GM21515 (cell line): ENCODE measurements around the gene NNAT.

ENCODE experiments used
- ATAC-seq: cut with Tn5 transposase; IDR thresholded peaks from one replicate; pipeline ENCODE4 v1.9.1; 2021; ENCODE audit not compliant: unreplicated experiment

Gene NNAT

DNA sequence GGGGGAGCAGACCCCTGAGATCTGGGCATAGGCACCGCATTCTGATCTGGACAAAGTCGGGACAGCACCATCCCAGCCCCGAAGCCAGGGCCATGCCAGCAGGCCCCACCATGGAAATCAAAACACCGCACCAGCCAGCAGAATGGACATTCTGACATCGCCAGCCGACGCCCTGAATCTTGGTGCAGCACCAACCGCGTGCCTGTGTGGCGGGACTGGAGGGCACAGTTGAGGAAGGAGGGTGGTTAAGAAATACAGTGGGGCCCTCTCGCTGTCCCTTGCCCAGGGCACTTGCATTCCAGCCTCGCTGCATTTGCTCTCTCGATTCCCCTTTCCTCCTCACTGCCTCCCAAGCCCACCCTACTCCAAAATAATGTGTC, 2.0 kb downstream of the NNAT start:
- ATAC-seq, result no peak

DNA sequence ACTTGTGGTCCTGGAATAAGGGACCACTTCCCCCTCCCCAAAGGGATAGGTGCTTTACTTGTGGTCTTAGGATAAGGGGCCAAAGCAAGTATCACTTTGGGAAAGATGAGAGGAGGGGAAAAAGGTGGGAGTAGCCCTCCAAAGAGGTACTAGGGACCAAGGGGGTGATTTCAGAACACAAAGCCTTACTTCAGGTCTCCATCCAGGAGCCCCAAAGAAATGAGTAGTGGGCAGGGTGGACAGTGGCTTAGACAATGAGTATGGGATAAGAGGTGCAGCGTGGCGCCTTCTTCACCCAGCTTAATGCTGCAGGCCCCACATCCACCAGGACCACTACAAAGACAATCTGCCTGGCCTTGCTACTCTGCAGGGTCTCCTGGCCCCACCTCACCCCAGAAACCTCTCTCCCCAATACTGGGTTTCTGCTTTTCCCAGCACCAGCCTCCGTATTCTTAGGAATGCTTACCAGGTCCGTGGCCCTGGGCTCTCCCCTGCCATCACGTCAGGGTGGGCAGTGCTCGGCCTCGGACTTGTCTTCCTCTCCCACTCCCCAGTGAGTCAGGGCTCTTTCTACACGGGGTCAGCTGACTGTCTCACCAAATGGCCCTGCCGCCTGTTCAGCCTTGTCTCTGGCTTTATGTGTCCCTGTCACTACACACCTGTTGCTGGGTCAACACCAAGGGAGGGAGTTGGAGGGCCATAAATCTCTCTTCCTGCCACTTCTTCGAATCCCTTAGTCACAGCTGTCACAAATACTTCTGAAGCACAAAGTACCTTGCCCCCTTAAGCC, 3.1 kb downstream of the NNAT start:
- no peak for ATAC-seq

DNA sequence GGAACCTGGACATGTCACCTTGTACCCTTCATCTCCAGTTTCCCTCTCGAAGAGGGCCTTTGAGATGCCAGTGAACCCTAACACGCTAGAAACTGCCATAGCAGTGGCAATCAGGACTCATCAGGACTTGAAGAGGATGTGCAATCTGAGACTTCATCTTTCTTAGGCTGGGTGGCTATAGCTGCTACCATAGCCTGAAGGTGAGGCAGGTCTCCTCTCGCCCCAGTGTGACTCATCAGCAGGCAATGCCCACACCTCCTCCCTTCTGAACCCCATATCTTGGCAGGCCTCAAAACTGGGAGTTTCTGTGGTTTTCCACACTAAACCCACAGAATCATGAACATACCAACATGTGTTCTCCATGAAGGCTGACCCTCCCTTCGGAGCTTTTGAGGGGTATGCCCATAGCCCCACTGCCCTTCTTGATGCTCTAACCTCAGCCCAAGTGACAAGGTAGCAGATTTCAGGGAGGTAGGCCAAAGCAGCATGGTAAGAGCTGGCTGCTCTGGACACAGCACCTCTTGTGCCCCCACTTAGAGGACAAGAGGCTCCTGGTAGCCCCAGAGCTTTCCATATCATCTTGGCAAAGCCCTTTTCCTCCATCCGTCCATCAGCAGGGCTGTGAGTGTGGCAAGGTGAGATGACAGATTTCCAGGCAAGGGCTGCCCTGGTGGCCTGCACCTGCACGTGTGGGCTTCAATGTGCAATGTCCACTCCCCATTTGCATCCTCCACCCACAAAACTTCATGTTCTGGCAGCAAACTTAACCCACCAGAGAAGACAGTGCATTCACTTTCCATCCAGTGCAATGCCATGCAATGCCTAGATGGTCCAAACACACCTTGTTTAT, 4.0 kb downstream of the NNAT start:
- ATAC-seq, result no peak

DNA sequence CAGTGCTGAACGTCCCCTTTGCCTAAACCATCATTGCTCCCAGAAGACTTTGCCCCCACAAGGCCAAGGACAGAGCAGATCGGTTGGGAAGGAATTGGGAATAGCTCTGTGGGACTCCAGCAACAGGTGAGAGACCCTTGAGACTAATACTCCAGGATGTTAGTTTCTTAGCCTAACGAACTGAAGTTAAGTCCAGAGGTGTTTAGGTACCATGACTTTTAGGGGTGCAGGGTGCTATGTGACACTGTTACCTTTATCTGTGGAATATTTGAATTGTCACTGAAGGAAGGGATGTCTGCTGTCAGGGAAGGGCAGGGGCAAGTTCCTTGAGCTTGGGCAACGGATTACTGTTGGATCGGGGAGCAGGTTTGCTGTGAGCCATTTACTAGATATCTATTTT, 4.8 kb downstream of the NNAT start:
- no peak for ATAC-seq

DNA sequence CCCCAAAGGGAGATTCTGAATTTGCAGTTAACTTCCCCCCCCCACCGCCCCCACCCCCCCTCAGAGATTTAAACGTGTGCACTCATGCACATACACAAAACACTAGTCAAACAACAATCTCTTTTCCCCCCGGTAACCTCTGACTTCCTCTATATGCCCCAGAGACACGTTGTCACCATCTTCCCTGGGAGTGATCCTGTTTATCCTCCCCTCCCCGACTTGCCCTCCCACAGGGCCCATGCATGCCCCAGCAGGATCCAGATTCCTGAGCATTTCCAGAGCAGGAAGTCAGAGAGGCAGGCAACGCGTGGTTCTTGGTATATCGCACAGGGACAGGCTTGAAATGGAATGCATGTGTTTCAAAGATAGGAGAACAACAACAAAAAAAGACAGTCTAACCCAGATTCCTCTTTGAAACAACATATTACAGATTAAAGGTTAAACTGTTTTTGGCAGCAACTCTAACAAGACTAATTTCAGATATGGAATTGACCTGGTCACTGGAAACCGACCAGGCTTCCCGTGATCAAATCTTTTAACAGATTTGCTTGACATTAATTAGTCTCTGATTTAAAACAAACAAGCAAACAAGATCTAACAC, 5.3 kb downstream of the NNAT start:
- no peak for ATAC-seq

DNA sequence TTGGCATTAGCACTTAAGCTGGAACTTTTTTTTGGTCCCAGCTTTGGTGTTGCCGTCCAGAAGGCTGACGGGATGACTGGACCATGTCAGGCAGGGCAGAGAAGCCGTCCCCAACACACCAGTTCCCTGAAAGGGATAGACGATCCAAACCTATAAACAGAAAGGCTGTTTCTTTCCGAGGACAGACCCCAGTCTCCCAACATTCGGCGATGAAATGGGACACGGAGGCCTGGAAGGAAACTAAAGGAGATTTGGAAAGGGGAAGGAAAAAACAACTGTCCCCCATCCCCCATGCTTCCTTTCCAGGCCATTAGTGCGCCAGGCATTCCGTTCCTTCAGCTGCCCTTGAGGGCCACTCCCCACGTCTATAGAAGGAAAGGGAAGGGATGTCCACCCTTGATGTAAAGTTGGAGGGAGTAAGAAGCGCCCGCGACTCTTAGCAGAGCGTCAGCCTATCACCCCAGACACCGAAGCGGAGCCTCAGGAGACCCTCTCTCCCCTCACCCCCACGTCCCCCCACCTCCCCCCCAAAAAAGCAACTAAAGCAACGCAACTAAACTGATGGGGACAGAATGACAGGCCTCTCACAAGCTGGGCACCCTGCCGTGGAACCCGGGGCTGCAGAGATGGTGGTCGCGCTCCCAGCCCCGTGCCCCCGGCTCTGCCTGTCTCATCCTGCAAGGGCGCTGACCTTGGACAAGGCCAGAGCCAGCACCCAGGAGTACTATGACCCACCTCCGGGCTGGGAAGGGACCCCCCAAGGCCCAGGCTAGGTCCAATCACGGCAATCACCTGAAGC, 6.0 kb downstream of the NNAT start:
- no peak for ATAC-seq

DNA sequence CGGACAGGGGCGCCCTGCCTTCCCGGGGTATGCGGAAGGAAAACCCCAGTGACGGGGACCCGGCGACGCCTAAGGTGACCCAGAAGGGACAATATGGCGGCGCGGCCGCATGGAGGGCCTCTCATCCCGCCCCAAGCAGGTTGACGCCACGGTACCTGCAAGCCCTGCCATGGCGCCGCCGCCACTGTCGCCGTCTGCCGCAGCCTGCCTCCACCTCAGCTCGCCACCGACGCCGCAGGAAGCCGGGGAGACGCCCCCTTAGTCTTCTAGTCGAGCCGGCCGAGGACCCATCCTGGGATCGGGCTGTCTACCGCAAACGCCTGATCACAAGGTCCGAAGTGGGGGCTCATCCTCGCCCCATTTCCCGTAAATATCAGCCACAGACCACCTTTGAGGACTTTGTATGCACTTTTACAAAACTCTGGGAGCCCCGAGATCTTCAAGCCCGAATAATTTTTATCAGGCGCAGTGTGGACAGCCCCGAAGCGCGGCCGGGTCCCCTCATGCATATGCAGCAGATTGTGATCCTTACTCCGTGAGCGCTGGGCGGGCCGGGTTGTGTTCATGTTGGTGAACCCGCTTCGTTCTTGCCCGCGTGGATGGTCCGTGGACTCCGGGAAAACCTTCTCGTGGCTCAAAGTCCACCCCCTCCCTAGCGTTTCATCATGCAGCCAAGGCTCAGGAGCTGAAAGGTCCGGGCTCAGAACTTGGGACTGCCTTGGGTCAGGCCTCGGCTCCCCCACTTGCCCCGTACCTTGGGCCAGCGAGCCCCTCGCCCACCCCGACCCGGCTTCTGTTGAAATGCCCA, 6.8 kb downstream of the NNAT start, which contains the start of gene BLCAP:
Gene BLCAP, minus strand, starts transcription at position 239 of the 808 bp plus-strand sequence. CDS start 8,702 bp downstream, outside the sequence.
- ATAC-seq, result peak; percentile 67

DNA sequence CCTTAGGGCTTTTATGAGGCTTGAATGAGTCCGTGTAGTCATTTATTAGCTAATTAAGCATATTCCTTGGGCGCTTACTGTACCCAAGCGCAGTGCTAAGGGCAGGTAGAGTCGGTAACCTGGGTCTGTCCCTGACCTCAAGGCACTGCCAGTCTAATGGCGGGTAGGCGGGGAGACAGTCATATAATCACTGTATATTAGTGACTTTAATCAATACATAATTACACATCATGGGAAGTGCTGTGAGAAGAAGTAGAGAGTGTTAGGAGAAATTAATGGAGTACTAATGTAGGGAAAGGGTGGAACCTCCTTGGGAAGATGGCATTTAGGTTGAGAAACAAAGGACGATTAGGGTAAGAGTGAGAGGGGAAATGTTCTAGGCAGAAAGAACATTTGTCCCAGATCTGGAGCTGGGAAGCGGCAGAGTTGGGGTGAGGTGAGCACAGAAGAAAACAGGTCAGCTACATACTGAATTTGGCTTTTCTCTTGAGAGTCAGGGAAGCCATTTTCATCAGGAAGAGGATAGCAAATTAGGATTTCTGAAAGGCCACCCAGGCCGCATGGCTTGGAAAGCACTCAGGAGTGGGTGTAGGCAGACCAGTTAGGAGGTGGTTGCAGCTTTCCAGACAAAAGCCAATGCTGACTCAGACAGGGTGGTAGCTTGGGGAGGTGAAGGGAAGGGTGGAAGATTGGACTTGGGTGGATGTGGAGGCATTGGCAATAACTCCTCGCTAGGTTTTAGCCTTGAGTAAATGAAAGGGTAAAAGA, 7.6 kb downstream of the NNAT start:
- ATAC-seq, result no peak

DNA sequence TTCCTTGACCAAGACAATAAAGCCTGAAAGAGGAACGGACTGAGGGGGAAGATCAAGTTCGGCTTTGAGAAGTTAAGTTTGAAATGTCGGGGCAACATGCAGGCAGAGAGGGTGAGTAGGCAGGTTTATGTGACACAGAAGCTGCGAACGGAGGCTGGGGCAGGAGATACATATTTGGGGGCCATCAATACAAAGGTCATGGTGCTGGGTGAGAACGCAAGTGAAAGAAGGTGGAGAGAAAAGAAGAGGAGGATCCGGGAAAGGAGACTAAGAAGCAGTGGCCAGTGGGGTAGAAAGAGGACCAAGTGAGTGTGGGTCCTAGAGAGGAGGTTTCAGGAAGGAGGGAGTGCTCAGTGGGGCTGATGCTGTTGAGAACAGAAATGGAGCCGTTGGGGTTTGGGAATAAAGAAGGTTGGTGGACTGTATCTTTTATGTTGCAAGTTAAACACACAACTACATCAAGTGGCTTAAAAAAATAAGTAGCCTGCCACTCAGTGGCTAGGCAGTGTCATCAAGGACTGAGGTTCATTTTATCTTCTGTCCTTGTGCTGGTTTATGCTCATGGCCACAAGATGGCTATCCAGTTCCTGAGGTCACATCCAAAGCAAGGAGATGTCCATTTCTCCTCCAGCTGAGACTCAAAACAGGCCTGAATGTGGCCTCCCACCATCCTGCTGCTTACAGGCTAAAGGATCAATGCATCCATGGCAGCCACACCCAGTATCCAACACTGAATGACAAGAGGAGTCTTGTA, 8.3 kb downstream of the NNAT start:
- ATAC-seq, result no peak

DNA sequence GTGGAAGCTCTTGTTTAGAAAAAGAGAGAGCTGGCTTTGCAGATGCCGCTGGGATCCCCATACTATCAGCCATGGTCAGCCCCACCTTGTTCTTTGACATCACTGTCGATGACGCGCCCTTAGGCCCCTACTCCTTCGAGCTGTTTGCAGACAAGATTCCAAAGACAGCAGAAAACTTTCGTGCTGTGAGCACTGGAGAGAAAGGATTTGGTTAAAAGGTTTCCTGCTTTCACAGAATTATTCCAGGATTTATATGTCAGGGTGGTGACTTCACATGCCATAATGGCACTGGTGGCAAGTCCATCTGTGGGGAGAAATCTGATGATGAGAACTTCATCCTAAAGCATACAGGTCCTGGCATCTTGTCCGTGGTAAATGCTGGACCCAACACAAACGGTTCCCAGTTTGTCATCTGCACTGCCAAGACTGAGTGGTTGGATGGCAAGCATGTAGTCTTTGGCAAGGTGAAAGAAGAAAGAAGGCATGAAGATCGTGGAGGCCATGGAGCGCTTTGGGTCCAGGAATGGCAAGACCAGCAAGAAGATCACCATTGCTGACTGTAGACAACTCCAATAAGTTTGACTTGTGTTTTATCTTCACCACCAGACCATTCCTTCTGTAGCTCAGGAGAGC, 9.0 kb downstream of the NNAT start:
- no peak for ATAC-seq

DNA sequence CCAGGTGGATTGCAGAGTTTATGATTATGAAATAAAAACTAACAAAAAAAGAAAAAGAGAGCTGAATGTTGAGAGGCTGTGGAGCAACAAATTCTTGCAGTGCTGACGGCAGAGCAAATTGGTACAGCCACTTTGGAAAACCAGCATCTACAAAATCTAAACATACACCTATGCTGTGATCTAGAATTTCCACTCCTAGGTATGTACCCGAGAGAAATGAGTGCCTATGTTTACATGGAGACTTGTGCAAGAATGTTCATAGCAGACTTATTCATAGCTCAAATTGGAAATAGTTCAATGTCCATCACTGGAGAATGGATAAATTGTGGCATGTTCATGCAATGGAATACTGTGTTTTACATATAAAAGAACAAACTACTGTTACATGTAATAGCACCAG, 9.6 kb downstream of the NNAT start:
- no peak for ATAC-seq

DNA sequence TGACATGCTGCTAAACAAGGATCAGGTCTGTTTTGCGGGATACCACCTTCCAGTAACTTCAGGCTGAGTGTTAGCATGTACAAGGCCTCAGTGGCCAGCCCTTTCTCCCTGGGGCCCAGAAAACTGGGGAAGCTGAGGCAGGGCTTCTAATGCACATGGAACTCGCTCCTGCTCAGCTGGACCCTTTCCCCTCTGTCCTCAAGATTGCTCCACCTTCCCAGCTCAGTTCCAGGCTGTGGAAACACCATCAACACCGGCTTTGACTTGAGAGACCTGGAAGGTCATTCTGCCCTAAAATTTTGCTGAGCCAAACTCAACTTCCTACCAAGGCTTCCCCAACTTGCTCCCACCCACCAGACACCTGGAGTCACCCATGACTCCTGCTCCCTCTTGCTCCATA, 10.8 kb downstream of the NNAT start:
- ATAC-seq, result no peak

DNA sequence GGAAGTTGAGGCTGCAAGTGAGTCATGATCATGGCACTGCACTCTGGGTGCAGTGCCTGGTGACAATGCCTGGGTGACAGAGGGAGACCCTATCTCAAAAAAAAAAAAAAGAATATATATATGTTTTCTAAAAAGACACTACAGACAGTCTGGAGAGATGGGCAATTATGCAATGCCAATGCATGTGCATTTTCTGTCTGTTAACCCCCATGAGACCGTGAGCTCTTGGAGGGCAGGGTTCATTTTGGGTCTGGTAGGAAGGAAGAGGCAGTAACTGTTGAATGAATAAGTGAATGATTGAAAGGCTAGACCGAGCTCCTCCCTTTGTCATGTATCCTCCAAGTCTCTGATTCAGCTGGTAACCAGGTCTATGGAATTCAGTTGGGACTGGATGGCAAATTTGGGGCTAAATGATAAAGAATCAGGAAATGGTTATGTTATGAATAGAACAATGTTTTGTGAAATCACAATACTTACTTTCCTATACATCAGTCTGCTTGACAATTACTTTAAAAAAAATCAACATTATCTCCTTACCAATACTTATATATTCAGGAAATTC, 12.2 kb downstream of the NNAT start:
- ATAC-seq, result no peak

DNA sequence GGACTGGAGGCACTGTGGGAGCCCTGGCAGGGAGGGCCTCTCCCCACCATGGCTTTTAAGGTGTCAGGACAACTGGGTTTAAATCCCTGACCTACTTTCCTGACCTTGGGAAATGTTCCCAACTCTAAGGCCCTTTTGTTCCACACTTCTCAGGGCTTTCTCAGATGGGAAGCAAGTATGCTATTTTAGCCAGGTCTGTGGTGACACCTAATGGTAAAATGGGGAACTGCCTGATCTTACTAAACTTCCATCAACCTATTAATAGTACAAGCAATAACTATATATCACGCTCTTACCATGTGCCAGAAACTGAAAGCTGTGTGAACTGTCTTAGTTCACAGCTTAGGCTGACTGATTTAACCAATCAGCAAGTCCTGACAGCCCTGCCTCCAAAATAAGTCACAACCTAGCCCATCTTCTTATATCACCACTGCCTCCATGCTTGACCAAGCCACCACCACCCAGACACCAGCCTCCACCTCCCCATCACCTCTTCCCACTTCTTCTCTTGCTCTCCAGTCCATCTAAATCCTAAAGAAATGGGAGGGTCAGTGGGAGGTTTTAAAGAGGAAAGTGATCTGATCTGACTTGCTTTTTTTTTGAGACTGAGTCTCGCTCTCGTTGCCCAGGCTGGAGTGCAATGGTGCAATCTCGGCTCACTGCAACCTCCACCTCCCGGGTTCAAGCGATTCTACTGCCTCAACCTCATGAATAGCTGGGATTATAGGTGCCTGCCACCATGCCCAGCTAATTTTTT, 13.5 kb downstream of the NNAT start:
- ATAC-seq, result peak; percentile 71

DNA sequence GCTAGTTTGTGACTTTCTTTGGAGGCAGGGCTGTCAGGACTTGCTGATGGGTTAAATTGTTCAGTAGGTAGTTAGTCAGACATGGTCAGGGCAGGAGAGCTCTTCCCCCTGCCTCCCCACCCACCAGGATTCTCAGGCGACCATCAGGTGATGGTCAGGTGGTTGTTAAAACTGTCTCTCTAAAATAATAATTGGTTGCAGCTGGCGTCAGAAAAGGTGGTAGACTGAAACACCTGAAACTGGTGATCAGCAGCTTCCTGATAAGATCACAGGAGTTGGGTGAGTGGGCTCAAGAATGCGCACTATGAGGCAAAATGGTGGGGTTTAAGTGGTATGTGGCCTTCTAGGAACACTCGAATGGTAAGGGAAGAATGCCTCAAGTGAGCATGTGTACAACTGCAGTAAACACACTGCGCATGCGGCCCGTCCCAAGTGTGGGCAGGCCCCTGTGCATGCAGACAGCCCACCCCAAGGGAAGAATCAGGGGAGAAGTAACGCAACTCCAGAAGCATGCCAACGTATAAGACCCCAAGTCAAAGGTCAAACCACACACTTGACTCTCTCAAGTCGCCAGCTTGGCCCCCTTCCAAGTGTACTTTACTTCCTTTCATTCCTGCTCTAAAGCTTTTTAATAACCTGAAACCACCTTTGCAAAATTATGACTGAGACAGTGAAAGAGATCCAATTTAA, 14.5 kb downstream of the NNAT start:
- ATAC-seq, result no peak

DNA sequence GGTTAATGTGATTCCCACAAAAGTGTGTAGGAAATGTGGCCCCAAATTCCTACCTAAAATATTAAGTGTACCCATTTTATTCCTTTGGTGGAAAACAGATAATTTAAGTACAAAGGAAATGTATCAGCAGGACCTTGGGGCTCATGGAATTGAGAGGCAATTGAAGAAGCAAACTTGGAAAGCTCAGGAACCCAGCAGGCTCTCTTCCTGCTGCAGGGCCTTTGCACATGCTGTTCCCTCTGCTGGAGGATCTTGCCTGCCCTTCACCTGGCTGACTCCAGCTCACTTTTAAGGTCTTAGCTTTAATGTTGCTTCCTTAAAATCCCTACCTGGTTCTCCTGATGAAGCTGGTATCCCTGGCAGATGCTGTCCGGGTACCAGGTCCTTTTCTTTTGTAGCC, 16.5 kb downstream of the NNAT start:
- no peak for ATAC-seq

DNA sequence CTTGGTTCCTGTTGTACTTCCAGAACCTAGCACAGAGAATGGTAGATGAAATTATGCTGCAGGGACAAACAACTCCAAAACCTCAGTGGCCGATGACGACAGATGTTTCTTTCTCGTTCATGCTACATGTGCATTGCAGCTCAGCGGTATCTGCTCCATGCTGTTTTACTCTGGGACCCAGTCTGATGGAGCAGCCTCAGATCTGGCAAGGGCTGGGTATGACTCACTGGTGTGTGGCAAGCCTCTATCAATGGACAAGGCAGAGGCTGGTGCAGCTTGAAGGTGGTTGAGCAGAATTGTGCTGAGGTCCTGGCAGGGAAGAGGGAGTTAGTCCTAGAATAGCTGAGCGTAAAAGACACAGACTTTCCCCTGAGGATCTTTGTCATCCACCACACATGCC, 17.0 kb downstream of the NNAT start:
- no peak for ATAC-seq
